PFSK-1 (cell line): Measurements from ENCODE around the gene ADAM8.

Experiments
- FOXP2 ChIP-seq: optimal IDR thresholded peaks from 2 replicates; pipeline ENCODE3; 2011; ENCODE audit warnings: borderline replicate concordance, control low read depth, inconsistent platforms; ENCODE audit not compliant: insufficient read depth; ENCODE audit errors: extremely low read length, extremely low read depth
- POLR2AphosphoS5 ChIP-seq: IDR thresholded peaks from 2 replicates; pipeline ENCODE4 v1.6.1; 2012; ENCODE audit warnings: low read depth, mild to moderate bottlenecking, control low read depth, low read length, moderate library complexity
- SIN3A ChIP-seq: IDR thresholded peaks from 2 replicates; pipeline ENCODE4 v1.6.1; 2012; ENCODE audit warnings: mild to moderate bottlenecking, low read length, moderate library complexity, borderline replicate concordance; ENCODE audit not compliant: insufficient read depth
- TAF1 ChIP-seq: IDR thresholded peaks from 2 replicates; pipeline ENCODE4 v1.6.1; 2012; ENCODE audit warnings: low read length, control low read depth, borderline replicate concordance; ENCODE audit not compliant: insufficient read depth
- TF ChIP-seq, protein P1 (sequence below), 2 experiments: IDR thresholded peaks; 2 replicates each; pipeline versions ENCODE4 v1.6.1 to v1.8.0; 2011 to 2012; ENCODE audit warnings: low read depth in 2 of 2, low read length in 2 of 2, control low read depth in 1 of 2, inconsistent platforms in 1 of 2, mild to moderate bottlenecking in 1 of 2, moderate library complexity in 1 of 2; ENCODE audit not compliant: insufficient read depth in 1 of 2

The ADAM8 gene

GRCh38 chr10:133318494-133319127 lies 41.9 kb upstream of the ADAM8 start:
- TF ChIP-seq, protein P1, sequence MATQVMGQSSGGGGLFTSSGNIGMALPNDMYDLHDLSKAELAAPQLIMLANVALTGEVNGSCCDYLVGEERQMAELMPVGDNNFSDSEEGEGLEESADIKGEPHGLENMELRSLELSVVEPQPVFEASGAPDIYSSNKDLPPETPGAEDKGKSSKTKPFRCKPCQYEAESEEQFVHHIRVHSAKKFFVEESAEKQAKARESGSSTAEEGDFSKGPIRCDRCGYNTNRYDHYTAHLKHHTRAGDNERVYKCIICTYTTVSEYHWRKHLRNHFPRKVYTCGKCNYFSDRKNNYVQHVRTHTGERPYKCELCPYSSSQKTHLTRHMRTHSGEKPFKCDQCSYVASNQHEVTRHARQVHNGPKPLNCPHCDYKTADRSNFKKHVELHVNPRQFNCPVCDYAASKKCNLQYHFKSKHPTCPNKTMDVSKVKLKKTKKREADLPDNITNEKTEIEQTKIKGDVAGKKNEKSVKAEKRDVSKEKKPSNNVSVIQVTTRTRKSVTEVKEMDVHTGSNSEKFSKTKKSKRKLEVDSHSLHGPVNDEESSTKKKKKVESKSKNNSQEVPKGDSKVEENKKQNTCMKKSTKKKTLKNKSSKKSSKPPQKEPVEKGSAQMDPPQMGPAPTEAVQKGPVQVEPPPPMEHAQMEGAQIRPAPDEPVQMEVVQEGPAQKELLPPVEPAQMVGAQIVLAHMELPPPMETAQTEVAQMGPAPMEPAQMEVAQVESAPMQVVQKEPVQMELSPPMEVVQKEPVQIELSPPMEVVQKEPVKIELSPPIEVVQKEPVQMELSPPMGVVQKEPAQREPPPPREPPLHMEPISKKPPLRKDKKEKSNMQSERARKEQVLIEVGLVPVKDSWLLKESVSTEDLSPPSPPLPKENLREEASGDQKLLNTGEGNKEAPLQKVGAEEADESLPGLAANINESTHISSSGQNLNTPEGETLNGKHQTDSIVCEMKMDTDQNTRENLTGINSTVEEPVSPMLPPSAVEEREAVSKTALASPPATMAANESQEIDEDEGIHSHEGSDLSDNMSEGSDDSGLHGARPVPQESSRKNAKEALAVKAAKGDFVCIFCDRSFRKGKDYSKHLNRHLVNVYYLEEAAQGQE (IDR thresholded peaks at IDR 0.05; ENCODE audit: insufficient read depth in 1 of 2, low read depth in 2 of 2, low read length in 2 of 2), result no peak
- TF ChIP-seq FOXP2, result peak; percentile 85

- TF ChIP-seq POLR2AphosphoS5 (no peak), SIN3A (no peak), TAF1 (no peak), FOXP2 (no peak)
- TF ChIP-seq, protein P1 (IDR thresholded peaks at IDR 0.05; ENCODE audit: insufficient read depth in 1 of 2, low read depth in 2 of 2, low read length in 2 of 2), result no peak
Measured at GRCh38 chr10:133316732-133317131, 40.1 kb upstream of the ADAM8 start.

DNA sequence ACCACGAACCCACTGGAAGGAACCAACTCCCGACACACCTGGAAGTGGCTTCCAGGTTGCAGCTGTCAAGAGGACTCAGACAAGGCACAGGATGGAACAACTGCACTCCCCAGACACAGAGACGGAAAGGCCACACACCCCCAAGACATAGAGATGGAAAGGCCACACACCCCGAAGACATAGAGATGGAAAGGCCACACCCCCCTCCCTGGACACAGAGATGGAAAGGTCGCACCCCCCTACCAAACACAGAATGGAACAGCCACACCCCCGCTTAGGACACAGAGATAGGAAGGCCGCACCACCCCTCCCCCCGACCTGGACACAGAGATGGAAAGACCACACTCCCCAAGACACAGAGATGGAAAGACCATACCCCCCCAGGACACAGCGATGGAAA lies 39.6 kb upstream of the ADAM8 start:
- no peak for TF ChIP-seq FOXP2

GRCh38 chr10:133315847-133316246 lies 39.2 kb upstream of the ADAM8 start:
- TF ChIP-seq, protein P1 (IDR thresholded peaks at IDR 0.05; ENCODE audit: insufficient read depth in 1 of 2, low read depth in 2 of 2, low read length in 2 of 2), result no peak
- TF ChIP-seq FOXP2 (no peak), SIN3A (no peak), POLR2AphosphoS5 (no peak), TAF1 (no peak)

GRCh38 chr10:133314911-133315310 lies 38.2 kb upstream of the ADAM8 start:
- no peak for TF ChIP-seq FOXP2
- TF ChIP-seq, protein P1 (IDR thresholded peaks at IDR 0.05; ENCODE audit: insufficient read depth in 1 of 2, low read depth in 2 of 2, low read length in 2 of 2), result no peak
- TF ChIP-seq POLR2AphosphoS5, result no peak
